ENCODE results near the gene SHISA4. TPM values are rescaled to one million over a fixed set of nuclear protein-coding genes. Genes with fewer than 3 reads are reported as not detected.
A peak's percentile ranks its signal among the peaks of the same experiment; 100 is the strongest.

Gene SHISA4
- total RNA-seq, 1 donor from 2014 or later = 3.0 TPM

DNA sequence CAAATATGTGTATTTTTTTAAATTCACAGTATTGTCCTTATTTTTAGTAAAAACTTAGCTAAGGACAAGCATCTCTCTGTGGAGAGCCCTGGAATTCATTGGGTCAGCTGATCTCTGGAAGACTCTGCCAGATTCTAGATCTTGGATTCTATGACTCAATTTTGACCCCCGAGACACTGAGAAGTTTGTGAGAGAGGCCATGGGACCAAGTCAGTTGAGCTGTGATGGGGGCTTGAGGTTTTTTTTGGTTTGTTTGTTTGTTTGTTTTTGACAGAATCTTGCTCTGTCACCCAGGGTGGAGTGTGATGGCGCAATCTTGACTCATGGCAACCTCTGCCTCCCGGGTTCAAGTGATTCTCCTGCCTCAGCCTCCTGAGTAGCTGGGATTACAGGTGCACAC is 13.5 kb downstream of the SHISA4 start:
- Histone ChIP-seq H3K36me3 (no peaks in the 10 kb centered on the region), H3F3A (ENCODE audit: low read depth) (no peaks in the 10 kb centered on the region), H3K4me3 (no peak overlapping the region), H3K27me3 (no peaks in the 10 kb centered on the region), H4K20me1 (ENCODE audit: low read depth) (no peaks in the 10 kb centered on the region), H3K9me3 (ENCODE audit: low read depth) (no peaks in the 10 kb centered on the region), H3K4me2 (no peak overlapping the region), H3K9ac (no peak overlapping the region), H3K79me2 (ENCODE audit: low read depth) (no peaks in the 10 kb centered on the region), H3K4me1 (no peaks in the 10 kb centered on the region), H2AFZ (replicated peaks) (no peak overlapping the region), H3K27ac (no peak overlapping the region)
- Mint-ChIP-seq H3K27me3 (ENCODE audit: insufficient read depth, low read depth) (peaks cover 9% of the 10 kb centered on the region), H3K4me3 (no peak overlapping the region), H3K4me1 (peaks cover 7% of the 10 kb centered on the region), H3K36me3 (peaks cover 2% of the 10 kb centered on the region), H3K27ac (no peak overlapping the region), H3K9me3 (no peaks in the 10 kb centered on the region)
- no peak for TF ChIP-seq EZH2 (IDR thresholded peaks at IDR 0.05)
- TF ChIP-seq, protein P1, sequence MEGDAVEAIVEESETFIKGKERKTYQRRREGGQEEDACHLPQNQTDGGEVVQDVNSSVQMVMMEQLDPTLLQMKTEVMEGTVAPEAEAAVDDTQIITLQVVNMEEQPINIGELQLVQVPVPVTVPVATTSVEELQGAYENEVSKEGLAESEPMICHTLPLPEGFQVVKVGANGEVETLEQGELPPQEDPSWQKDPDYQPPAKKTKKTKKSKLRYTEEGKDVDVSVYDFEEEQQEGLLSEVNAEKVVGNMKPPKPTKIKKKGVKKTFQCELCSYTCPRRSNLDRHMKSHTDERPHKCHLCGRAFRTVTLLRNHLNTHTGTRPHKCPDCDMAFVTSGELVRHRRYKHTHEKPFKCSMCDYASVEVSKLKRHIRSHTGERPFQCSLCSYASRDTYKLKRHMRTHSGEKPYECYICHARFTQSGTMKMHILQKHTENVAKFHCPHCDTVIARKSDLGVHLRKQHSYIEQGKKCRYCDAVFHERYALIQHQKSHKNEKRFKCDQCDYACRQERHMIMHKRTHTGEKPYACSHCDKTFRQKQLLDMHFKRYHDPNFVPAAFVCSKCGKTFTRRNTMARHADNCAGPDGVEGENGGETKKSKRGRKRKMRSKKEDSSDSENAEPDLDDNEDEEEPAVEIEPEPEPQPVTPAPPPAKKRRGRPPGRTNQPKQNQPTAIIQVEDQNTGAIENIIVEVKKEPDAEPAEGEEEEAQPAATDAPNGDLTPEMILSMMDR (IDR thresholded peaks at IDR 0.05) = no peak
- no peak for TF ChIP-seq EZH2phosphoT487 (IDR thresholded peaks at IDR 0.05)
- DNase-seq (ENCODE audit: low spot score) = no peak

DNA sequence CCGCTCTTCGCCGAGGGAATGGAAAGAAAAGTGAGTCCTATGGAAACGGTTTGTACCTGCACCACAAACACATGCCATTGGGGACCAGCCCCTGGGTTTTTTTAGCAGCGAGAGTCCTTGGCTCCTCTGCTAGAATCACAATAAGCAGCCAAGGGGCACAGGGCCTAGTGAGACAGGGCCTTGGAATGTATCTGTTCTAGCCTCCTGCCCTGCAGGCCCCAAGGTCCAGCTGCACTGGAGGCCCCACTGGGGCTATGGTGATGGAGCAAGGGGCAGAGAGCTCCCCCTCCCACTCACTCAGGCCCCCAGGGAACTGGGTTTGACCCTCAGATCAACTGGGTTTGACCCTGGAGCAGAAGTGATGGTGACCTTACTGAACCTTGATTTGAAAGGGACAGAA is 14.4 kb downstream of the SHISA4 start:
- H3K27ac Mint-ChIP-seq = no peak overlapping the region
- H3K4me1 Mint-ChIP-seq = peaks cover 7% of the 10 kb centered on the region
- TF ChIP-seq EZH2 (IDR thresholded peaks at IDR 0.05) = no peak
- no peak for TF ChIP-seq EZH2phosphoT487 (IDR thresholded peaks at IDR 0.05)
- TF ChIP-seq, protein P1 (IDR thresholded peaks at IDR 0.05) = no peak

DNA sequence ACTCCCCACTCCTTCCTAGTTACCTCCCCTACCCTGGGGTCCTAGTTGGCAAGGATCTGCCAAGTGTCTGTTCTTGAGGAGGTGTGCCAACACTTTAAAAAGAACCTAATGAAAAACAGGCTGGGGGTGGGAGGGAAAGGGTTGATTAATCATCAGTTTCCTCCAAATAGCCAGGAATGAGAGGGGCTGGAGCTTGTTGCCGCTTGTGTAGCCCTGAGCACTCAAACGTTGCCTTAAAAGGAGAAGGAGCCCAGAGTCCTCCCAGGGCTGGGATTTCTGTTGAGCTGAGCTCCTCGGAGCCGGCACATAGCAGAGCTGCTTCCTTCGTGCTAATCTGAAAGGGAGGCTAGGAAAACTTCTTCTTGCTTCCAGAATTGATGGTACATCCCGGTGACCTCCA is 15.9 kb downstream of the SHISA4 start:
- Histone ChIP-seq H3K79me2 (ENCODE audit: low read depth) (no peaks in the 10 kb centered on the region), H3K4me2 (no peak overlapping the region), H3K9ac (no peak overlapping the region), H3K27ac (no peak overlapping the region), H3K4me3 (no peak overlapping the region), H3F3A (ENCODE audit: low read depth) (no peaks in the 10 kb centered on the region), H3K9me3 (ENCODE audit: low read depth) (no peaks in the 10 kb centered on the region), H3K36me3 (no peaks in the 10 kb centered on the region), H4K20me1 (ENCODE audit: low read depth) (no peaks in the 10 kb centered on the region), H2AFZ (replicated peaks) (no peak overlapping the region), H3K4me1 (no peaks in the 10 kb centered on the region), H3K27me3 (no peaks in the 10 kb centered on the region)
- peaks cover 9% of the 10 kb centered on the region for H3K27me3 Mint-ChIP-seq (ENCODE audit: insufficient read depth, low read depth)
- peak overlapping the region; percentile 76 for H3K27ac Mint-ChIP-seq
- peak; percentile 50 for DNase-seq (ENCODE audit: low spot score)
- TF ChIP-seq EZH2 (IDR thresholded peaks at IDR 0.05) (no peak), EZH2phosphoT487 (IDR thresholded peaks at IDR 0.05) (no peak)
- TF ChIP-seq, protein P1 (IDR thresholded peaks at IDR 0.05) = no peak
- peaks cover 2% of the 10 kb centered on the region for H3K36me3 Mint-ChIP-seq
- no peaks in the 10 kb centered on the region for H3K9me3 Mint-ChIP-seq
- peaks cover 7% of the 10 kb centered on the region for H3K4me1 Mint-ChIP-seq
- H3K4me3 Mint-ChIP-seq = no peak overlapping the region

More for the DNA sequence above, 14.4 kb downstream of the SHISA4 start:
- H3K27ac ChIP-seq = no peak overlapping the region
- H3F3A ChIP-seq (ENCODE audit: low read depth) = no peaks in the 10 kb centered on the region
- H3K79me2 ChIP-seq (ENCODE audit: low read depth) = no peaks in the 10 kb centered on the region
- H3K4me1 ChIP-seq = no peaks in the 10 kb centered on the region
- Mint-ChIP-seq H3K4me3 (no peak overlapping the region), H3K9me3 (no peaks in the 10 kb centered on the region), H3K27me3 (ENCODE audit: insufficient read depth, low read depth) (peaks cover 9% of the 10 kb centered on the region), H3K36me3 (peaks cover 2% of the 10 kb centered on the region)
- no peaks in the 10 kb centered on the region for H3K9me3 ChIP-seq (ENCODE audit: low read depth)
- H2AFZ ChIP-seq (replicated peaks) = no peak overlapping the region
- no peak overlapping the region for H3K4me3 ChIP-seq
- no peak overlapping the region for H3K9ac ChIP-seq
- H3K4me2 ChIP-seq = no peak overlapping the region
- H3K36me3 ChIP-seq = no peaks in the 10 kb centered on the region
- no peaks in the 10 kb centered on the region for H4K20me1 ChIP-seq (ENCODE audit: low read depth)
- no peaks in the 10 kb centered on the region for H3K27me3 ChIP-seq
- no peak for DNase-seq (ENCODE audit: low spot score)

Measured in neural progenitor cell (in vitro differentiated cells).